ENCODE measurements around the gene AIDA.

DNA sequence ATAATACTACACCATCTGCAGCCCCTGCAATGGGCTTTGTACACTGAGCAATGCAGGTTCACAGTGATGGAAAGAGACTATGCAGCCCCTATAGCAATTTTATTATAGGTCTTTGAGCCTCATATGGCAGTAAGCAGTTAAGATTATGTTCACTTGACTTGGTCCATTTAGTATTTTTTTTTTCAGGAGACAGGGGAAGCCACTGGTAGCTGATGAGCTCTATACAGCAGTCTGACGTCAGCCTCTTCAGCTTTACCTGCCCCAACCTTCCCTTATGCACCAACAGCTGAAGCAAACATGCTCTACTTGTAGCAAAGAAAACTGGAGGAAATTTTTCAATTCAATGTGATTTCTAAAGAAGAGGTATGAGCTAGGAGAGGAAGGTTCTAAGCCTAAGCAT lies 32.2 kb downstream of the AIDA start:
- TF ChIP-seq, protein P1, sequence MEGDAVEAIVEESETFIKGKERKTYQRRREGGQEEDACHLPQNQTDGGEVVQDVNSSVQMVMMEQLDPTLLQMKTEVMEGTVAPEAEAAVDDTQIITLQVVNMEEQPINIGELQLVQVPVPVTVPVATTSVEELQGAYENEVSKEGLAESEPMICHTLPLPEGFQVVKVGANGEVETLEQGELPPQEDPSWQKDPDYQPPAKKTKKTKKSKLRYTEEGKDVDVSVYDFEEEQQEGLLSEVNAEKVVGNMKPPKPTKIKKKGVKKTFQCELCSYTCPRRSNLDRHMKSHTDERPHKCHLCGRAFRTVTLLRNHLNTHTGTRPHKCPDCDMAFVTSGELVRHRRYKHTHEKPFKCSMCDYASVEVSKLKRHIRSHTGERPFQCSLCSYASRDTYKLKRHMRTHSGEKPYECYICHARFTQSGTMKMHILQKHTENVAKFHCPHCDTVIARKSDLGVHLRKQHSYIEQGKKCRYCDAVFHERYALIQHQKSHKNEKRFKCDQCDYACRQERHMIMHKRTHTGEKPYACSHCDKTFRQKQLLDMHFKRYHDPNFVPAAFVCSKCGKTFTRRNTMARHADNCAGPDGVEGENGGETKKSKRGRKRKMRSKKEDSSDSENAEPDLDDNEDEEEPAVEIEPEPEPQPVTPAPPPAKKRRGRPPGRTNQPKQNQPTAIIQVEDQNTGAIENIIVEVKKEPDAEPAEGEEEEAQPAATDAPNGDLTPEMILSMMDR (conservative IDR thresholded peaks at IDR 0.05; ENCODE audit: low read depth, low read length), result no peak
- no peak for TF ChIP-seq EZH2 (IDR thresholded peaks at IDR 0.05; ENCODE audit: borderline replicate concordance, low read depth, low read length, poor library complexity, severe bottlenecking)
